NT2/D1 (cell line): Measurements from ENCODE around the gene CFAP58.

Experiments
- SUZ12 ChIP-seq: IDR thresholded peaks from 2 replicates; pipeline ENCODE4 v1.6.1; 2011; ENCODE audit not compliant: insufficient read length, insufficient read depth; ENCODE audit errors: extremely low read depth
- ZNF274 ChIP-seq: IDR thresholded peaks from 2 replicates; pipeline ENCODE4 v1.6.1; 2011; ENCODE audit warnings: mild to moderate bottlenecking, low read depth, low read length

DNA sequence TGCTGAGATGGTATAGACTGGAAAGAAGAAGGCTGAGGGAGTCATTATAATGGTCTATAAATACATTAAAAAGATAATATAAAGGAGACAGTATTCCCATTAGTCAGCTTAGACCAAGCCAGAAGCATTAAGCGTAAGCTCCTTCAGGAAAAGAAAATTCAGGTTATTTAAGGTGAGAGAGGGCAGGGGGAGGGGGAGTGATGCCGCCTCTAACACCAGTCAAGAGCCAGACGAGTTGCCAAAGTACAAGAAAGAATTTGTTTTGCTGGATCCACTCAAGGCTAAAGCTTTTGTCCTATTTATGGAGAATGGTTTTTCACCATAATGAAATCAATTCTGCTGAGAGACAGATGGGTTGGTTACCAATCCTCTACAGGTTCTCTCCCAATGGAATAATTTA, 99.3 kb downstream of the CFAP58 start:
- no peak for TF ChIP-seq ZNF274
- no peak for TF ChIP-seq SUZ12
